Measurements from ENCODE around the gene RSPRY1.

RSPRY1 gene

GRCh38 chr16:57185945-57186871 lies at the start of gene RSPRY1, which contains the start of gene PSME3IP1:
Gene RSPRY1 (plus strand): TSS chr16:57186329. CDS start chr16:57204659, 18,330 bp downstream.
Gene PSME3IP1 (minus strand): TSS chr16:57186039. CDS start chr16:57173854, 12,185 bp downstream.
- TF ChIP-seq ZFX (IDR thresholded peaks at IDR 0.05) = no peak
- TF ChIP-seq CTCF (conservative IDR thresholded peaks at IDR 0.05) = no peak
- H3K27ac ChIP-seq = peak within 1 kb of the TSS; percentile 94

- TF ChIP-seq CTCF (conservative IDR thresholded peaks at IDR 0.05) = no peak
- no peak for TF ChIP-seq ZFX (IDR thresholded peaks at IDR 0.05)
- no peak overlapping the region for H3K27ac ChIP-seq
Measured at GRCh38 chr16:57137043-57137442, 49.1 kb upstream of the RSPRY1 start.

- no peak for TF ChIP-seq ZFX (IDR thresholded peaks at IDR 0.05)
- H3K27ac ChIP-seq = no peak overlapping the region
Measured at GRCh38 chr16:57137566-57138273, 48.4 kb upstream of the RSPRY1 start.

- H3K27ac ChIP-seq = no peak overlapping the region
- TF ChIP-seq CTCF (conservative IDR thresholded peaks at IDR 0.05) = no peak
- no peak for TF ChIP-seq ZFX (IDR thresholded peaks at IDR 0.05)
Measured at GRCh38 chr16:57138281-57138935, 47.7 kb upstream of the RSPRY1 start.

- no peak overlapping the region for H3K27ac ChIP-seq
- no peak for TF ChIP-seq CTCF (conservative IDR thresholded peaks at IDR 0.05)
- no peak for TF ChIP-seq ZFX (IDR thresholded peaks at IDR 0.05)
Measured at GRCh38 chr16:57140931-57141668, 45.0 kb upstream of the RSPRY1 start.

- H3K27ac ChIP-seq = no peak overlapping the region
- no peak for TF ChIP-seq CTCF (conservative IDR thresholded peaks at IDR 0.05)
- no peak for TF ChIP-seq ZFX (IDR thresholded peaks at IDR 0.05)
Measured at GRCh38 chr16:57141822-57142631, 44.1 kb upstream of the RSPRY1 start.
